Upper lobe of left lung (tissue), 4 donors: ENCODE results near the gene LSM3.

ENCODE experiments used
- CTCF ChIP-seq, 6 experiments: fragments of 450-650 bp in 4 of 6; fragments of 200-600 bp in 2 of 6; sonication (generic) in 2 of 6; IDR thresholded peaks; one replicate each; pipeline ENCODE4 v1.5.1; 2016 to 2019; ENCODE audit warnings: antibody characterized with exemption in 6 of 6
- EP300 ChIP-seq, 4 donors: sonication (generic); formaldehyde crosslinking; IDR thresholded peaks; one replicate each; pipeline ENCODE4 v1.5.1; 2017; ENCODE audit warnings: antibody characterized with exemption in 4 of 4, control low read depth in 2 of 4
- POLR2A ChIP-seq, 4 donors: fragments of 450-650 bp; IDR thresholded peaks; one replicate each; pipeline ENCODE4 v1.5.1; 2016 to 2017; ENCODE audit warnings: antibody characterized with exemption in 4 of 4, mild to moderate bottlenecking in 2 of 4
- POLR2AphosphoS5 ChIP-seq, 2 donors: sonication (generic); formaldehyde crosslinking; IDR thresholded peaks; one replicate each; pipeline ENCODE4 v1.5.1; 2017; ENCODE audit warnings: antibody characterized with exemption in 2 of 2

- no peak for TF ChIP-seq CTCF (IDR thresholded peaks at IDR 0.05)
- no peak for TF ChIP-seq POLR2A (IDR thresholded peaks at IDR 0.05)
- no peak for TF ChIP-seq POLR2AphosphoS5 (IDR thresholded peaks at IDR 0.05)
- TF ChIP-seq EP300 (IDR thresholded peaks at IDR 0.05) = no peak
These were observed 21.7 kb downstream of the LSM3 start for GRCh38 chr3:14200276-14200675.
